ENCODE results near the gene ASB5.
"Not testable (repeated sequence)": the region's sequence is repeated elsewhere in the genome, so short reads cannot be mapped to it uniquely, and the experiment has no call there.

The ASB5 gene

DNA sequence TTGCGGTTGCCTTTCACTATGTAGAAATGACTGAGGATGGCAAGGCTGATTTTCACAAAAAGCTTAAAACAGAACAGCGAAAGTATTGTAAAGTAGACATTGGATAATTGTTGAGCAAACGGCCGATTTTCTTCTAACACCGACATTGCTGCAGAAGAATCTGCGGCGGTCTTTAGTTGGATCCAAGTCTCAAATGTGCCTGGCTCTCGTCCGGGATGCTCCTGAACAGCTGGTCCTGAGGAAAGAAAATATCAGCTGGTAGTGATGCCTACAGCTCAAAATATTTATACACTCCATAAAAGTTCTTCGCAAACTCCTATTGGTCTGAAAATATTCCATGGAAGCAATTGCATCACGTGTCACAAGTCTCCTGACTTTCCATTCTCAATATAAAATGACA, at the start of gene ASB5:
TSS of gene ASB5 (minus strand) at position 260 of the 400 bp plus-strand sequence. CDS start at position 146, 114 bp downstream.
- no peak for DNase-seq

DNA sequence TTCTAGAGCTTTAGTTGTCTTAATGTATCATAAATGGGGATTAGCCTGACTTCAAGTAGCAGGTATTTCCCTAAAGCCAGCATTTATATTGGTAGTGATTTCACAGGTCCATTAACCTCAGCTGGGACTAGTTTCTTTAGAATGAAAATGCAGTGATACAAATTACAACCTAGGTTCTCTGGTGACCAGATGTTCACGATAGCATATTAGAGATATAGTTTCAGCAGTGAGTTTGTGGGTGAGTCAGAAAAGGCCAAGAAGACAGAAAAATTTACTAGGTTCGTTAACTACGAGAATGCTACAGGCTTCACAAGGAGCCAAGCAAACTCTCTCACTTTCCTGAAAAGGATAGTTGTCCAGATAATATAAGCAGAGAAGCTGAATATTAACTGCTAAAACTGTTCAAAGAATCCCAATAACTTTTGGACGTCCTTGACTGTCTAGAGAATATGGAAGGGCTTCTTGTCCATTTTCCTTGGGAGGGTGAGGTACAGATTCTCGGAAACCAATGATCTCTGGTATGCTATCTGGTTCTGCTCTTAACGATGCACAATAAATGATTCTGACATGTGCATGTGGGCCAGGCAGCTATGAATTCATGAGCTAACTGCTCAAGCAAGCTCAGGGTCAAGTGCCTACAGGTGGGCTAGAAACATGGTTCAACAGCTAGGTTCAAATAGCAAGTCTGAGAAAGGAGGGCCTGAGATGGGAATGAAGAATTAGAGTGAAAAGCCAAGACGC, 44.7 kb upstream of the ASB5 start:
- DNase-seq: no peak

GRCh38 chr4:176309772-176310171, 40.8 kb upstream of the ASB5 start:
- no peak for DNase-seq

GRCh38 chr4:176309046-176309445, 40.0 kb upstream of the ASB5 start:
- no peak for DNase-seq

DNA sequence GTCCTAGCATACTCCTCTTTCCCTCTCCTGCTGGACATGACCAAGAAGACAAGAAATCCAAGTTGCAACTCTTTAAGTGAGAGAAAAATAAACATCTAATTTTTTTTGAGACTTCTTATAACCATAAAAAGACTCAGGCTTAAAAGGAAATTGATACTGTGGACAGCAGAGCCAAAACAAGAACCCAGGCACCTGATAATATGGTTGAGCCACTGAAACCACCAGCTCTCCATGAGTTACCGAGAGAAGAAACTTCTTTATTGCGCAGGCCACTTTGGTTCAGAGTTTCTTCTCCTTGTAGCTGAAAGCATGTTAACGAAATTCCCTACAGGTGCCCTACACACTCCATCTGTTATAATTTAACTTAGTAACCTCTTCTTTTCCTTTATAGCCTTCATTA, 39.4 kb upstream of the ASB5 start:
- DNase-seq: no peak

DNA sequence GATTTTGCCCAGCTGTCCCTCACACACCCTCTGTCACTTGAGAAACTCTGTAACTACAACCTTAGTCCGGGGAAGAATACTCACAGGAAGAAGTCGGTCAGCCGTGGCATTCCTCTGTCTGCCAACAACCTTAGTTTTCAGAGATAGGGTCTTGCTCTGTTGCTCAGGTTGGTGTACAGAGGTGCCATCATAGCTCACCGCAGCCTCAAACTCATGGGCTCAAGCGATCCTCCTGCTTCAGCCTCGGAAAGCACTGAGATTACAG, 38.6 kb upstream of the ASB5 start:
- DNase-seq: no peak

- DNase-seq: no peak
Observed at GRCh38 chr4:176306837-176307665, 38.0 kb upstream of the ASB5 start.

GRCh38 chr4:176303938-176304337, 34.9 kb upstream of the ASB5 start:
- no peak for DNase-seq

DNA sequence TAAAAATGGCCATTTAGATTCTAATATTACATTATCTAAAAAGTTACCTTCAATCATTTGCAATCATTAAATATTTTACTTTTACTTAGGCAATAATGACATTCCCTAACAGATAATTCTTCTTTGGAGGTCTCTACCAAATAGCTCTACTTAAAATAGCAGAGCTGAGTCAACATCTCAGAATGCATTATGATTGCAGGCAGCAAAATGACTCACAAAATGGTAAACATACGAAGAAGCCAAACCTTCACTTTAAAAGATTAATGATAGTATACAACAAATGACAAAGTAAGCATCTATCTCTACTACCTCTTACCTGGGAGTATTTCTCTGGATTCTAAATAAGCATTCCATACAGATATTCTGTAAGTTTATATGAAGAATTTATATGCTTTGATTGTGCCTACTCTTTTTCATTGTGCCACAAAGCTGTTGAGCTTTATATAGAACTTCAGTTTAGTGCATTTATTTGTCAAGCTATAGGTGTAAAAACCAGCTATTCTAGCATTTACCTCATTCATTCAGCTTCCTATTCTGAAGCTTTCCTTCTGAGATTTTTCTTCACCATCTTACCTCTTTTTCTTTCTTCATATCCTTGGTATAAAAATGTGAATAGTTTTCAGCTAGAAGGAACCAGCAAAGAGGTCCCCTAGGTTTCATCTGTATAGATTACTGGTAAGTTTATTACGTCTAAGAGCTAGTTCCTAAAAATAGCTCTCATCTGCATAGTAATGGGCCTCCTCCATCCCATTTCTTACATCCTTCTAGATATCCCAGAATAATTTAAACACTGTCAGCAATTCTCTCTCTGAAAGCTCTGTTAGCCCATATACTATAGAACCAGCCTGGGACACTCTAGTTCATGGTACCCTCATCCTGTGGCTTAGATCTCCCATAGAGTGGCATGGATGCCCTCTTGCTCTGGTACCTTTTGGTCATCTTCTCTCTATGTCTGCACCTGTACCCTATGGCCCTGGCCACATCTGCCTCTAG, 33.6 kb upstream of the ASB5 start:
- no peak for DNase-seq

DNA sequence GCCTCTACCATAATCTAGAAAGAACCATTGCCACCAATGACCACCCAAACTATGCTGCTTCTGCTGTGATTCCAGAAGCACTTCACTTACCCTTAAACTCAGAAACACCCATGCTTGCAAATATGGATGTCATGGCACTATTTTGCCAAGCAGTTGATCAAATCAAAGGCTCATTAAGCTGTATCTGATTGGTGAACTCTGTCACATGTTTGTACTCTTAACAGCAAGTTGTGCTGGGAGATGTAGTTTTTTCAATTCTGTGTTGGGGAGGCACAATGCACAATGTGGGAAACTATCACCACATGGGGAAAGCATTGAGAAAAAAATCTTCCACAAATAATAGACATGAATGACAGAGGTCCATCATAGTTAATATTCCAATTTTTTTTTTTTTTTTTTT, 31.5 kb upstream of the ASB5 start:
- no peak for DNase-seq

- DNase-seq: no peak
Observed at GRCh38 chr4:176300036-176300435, 31.0 kb upstream of the ASB5 start.

- no peak for DNase-seq
Observed at GRCh38 chr4:176298664-176299063, 29.6 kb upstream of the ASB5 start.

- not testable (repeated sequence) for DNase-seq
Observed at GRCh38 chr4:176295907-176296306, 26.9 kb upstream of the ASB5 start.

DNA sequence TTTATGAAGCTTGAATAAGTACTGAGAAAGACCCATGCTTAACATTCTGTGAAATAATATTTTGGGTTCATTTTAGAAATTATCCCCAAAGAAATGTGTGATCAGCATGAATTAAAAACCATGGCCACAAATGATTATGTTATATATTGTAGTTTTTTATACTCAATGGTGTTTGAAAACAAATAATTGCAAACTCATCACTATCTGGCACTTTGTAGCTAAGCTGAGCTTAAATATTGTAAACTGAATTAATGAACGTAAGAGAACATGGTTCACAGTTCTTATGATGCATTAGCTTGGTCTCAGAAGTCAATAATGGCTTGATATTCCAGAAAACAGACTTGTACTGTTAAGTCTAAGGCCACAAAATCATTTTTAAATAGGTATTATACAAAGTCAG, 24.6 kb upstream of the ASB5 start:
- DNase-seq: no peak

- no peak for DNase-seq
Observed at GRCh38 chr4:176292920-176293319, 23.9 kb upstream of the ASB5 start.

- DNase-seq: no peak
Observed at GRCh38 chr4:176291748-176292147, 22.7 kb upstream of the ASB5 start.

DNA sequence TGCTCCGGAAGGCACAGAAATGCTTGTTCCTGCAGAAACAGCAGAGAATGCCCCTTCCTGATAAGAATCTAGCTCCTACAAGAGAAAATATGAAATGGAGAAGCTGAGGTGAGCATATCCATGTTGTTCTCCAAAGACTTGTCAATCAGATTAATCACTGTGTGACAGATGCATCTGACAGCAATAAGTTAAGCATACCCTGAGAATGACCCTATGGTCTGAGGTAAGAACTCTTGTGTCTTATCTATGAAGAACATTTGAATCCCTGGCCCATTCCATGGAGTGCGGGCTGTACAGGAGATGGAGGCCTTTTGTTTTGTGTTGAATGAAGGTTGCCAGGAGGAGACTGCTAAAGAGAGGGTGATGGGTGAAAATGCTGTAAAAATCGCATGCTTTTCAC, 21.5 kb upstream of the ASB5 start:
- no peak for DNase-seq

GRCh38 chr4:176289561-176289960, 20.5 kb upstream of the ASB5 start:
- no peak for DNase-seq

DNA sequence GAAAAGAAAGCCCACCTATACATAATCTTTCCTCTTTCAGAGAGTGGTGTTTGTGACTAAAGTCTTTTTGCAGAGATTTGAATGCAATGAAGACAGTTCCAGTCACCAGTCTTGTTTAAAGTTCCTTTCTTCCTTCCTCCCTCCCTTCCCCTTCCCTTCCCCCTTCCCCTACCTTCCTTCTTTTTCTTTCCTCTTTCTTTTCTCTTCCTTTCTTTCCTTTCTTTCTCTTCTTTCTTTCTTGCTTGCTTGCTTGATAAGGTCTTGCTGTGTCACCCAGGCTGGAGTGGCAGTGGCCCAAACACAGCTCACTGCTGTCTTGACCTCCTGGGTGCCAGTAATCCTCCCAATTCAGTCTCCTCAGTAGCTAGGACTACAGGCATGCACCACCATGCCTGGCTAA, 19.0 kb upstream of the ASB5 start:
- DNase-seq: no peak

DNA sequence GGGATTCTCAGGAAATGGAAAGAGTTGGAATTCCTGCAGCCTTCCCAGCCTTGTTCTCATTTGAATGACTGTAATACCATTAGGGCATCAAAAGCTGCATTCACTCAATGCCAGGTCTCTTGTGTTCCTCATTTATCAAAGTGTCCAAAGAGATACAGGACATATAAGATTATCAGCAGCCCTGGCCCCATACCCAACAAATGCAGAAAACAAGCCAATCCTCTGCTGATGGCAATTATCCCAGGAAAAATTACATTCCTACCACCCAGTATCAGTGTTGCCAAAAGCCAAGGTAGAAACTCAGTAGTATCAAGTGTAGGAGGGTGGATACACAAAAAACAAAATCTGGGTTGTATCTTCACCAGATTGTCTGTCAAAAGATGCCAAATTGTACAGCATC, 18.5 kb upstream of the ASB5 start:
- DNase-seq: no peak

DNA sequence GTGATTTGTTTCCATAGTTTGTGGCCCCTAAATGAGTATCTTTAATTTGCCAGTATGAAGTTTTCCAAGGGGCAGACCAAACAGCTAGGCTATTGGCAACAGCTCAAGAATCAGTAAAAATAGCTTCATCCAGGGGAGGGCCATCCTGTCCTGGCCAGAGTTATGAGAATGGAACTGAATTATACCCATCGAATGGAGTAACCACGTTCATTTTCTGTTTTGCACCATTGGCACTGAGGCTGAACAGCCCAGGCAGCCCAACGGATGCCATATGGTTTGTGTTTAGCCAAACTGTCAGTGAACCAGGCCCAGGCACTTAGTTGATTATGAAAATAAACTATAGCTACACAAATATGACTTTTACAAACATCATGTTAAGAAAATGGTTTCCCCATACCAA, 17.7 kb upstream of the ASB5 start:
- no peak for DNase-seq

DNA sequence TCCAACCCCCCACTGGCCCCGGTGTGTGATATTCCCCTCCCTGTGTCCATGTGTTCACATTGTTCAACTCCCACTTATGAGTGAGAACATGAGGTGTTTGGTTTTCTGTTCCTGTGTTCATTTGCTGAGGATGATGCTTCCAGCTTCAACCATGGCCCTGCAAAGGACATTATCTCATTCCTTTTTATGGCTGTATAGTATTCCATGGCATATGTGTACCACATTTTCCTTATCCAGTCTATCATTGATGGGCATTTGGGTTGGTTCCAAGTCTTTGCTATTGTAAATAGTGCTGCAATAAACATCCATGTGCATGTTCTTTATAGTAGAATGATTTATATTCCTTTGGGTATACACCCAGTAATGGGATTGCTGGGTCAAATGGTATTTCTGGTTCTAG, 10.5 kb upstream of the ASB5 start:
- not testable (repeated sequence) for DNase-seq

DNA sequence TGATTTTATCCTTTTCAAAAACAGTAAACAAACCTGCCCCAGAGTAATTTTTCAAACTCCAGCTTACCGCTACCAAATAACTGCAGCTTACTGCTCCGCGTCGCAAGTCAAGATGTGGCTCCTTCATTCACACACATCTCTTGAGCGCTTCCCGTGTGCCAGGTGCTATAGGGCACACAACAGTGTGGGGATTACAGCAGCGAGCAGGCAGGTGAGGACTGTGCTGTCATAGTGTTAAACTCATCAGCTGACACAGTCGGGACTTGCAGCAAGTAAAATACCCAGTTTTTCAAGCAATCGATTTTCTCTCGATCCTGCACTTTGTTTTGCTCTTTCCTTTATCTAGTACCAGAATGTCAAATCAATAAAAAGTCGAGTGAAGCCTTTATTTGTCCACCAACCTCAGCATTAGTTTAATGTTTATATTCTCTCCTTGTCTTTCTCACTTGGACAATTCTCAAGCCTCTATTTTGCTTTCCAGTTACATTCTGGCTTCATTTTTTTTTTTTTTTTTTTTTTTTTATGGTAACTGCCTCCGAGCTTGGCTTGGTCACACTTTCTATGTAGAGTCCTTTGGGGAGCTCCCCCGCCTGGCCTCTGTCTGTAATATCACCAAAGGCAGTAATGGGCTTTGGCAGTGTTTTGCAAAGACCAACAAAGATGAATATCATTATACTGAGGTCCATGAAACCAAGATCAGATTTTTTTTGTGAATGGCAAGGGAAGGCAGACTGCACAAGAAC, 8.3 kb upstream of the ASB5 start:
- peak in 1 of 2 donors; percentile 1 for DNase-seq
